Heart left ventricle (tissue), 16 donors: ENCODE data around the gene ARHGAP12. TPM values are rescaled to one million over a fixed set of nuclear protein-coding genes. Genes with fewer than 3 reads are reported as not detected.
A peak's percentile ranks its signal among the peaks of the same experiment; 100 is the strongest.

ENCODE experiments used
- ATAC-seq, 4 donors: fragments of 200-7000 bp; cut with Tn5 transposase; one replicate each; pipeline ENCODE4 v1.9.1; 2020 to 2022; ENCODE audit warnings: moderate library complexity in 4 of 4, mild to moderate bottlenecking in 3 of 4, moderate number of reproducible peaks in 1 of 4
- DNase-seq, 5 donors: peaks; one replicate each; pipeline ENCODE4 v3.0.0-alpha.2; 2020
- H3K27ac ChIP-seq, 12 donors: fragments of 200-600 bp; sonication (generic) in 4 of 12; one replicate each; pipeline versions ENCODE4 v1.5.0 to v1.8.0; 2016 to 2022; ENCODE audit warnings: mild to moderate bottlenecking in 2 of 12
- H3K27me3 ChIP-seq, 9 donors: fragments of 200-600 bp; sonication (generic) in 2 of 9; one replicate each; pipeline versions ENCODE4 v1.5.1 to v1.8.0; 2016 to 2022; ENCODE audit warnings: mild to moderate bottlenecking in 3 of 9
- H3K36me3 ChIP-seq, 9 donors: fragments of 200-600 bp; sonication (generic) in 2 of 9; one replicate each; pipeline versions ENCODE4 v1.5.0 to v1.8.0; 2018 to 2022; ENCODE audit warnings: mild to moderate bottlenecking in 2 of 9
- H3K4me1 ChIP-seq, 12 donors: fragments of 200-600 bp; sonication (generic) in 4 of 12; one replicate each; pipeline versions ENCODE4 v1.5.0 to v1.8.0; 2016 to 2022; ENCODE audit warnings: mild to moderate bottlenecking in 3 of 12
- H3K4me3 ChIP-seq, 12 donors: fragments of 200-600 bp; sonication (generic) in 4 of 12; one replicate each; pipeline versions ENCODE4 v1.5.0 to v1.8.0; 2017 to 2022; ENCODE audit warnings: mild to moderate bottlenecking in 9 of 12, moderate library complexity in 4 of 12
- H3K9me3 ChIP-seq, 12 donors: fragments of 200-600 bp; sonication (generic) in 4 of 12; one replicate each; pipeline versions ENCODE4 v1.5.0 to v1.8.0; 2016 to 2022; ENCODE audit warnings: mild to moderate bottlenecking in 1 of 12
- CTCF ChIP-seq, 12 donors: fragments of 200-600 bp; sonication (generic) in 4 of 12; IDR thresholded peaks; one replicate each; pipeline versions ENCODE4 v1.5.0 to v1.8.0; 2018 to 2022; ENCODE audit warnings: antibody characterized with exemption in 12 of 12, mild to moderate bottlenecking in 5 of 12
- POLR2A ChIP-seq, 2 donors: fragments of 450-650 bp; IDR thresholded peaks; one replicate each; pipeline ENCODE4 v1.6.1; 2017; ENCODE audit warnings: antibody characterized with exemption in 2 of 2, mild to moderate bottlenecking in 2 of 2, moderate library complexity in 2 of 2
- WGBS, 4 donors: extraction: QIAGEN DNeasy Blood & Tissue Kit in 2 of 4; methylation state at CpG; one replicate each; pipeline versions ENCODE4 v1.1.5 to v1.1.7; 2013 to 2018; 5-methylcytosine and 5-hydroxymethylcytosine counted together
- intact Hi-C, 10 donors: fragments of 100-400 bp; cut with DNase I; formaldehyde crosslinking; loops; one replicate each; pipeline versions ENCODE4 v1.11.1 to v1.14.2; 2022
- polyA plus RNA-seq, 2 donors: library from polyadenylated mRNA; stranded (reverse); fragments of 200-250 nt; gene quantifications; one replicate each; pipeline ENCODE4 v1.2.3, GENCODE V29; 2013
- total RNA-seq, 9 donors: library from RNA; depleted of rRNA in 2 of 9; stranded (reverse); fragments of >200 nt in 2 of 9; fragmentation: NEBNext Ultra II Directional in 3 of 9; extraction: Animal tissue kit (Norgen Biotek cat#: 25700) in 3 of 9; gene quantifications; one replicate each; pipeline versions ENCODE4 v1.1.0 to v1.2.4, GENCODE V29; 2016 to 2023
- donor health status: ischemic (EF 13 %, LVEDD 7.1; RV severe dilation, severe dysfunction).
- donor health status: healthy with polysubstance abuse.
- donor health status: DM: no; HTN: yes; CAD: no.
- donor health status: DM: no; HTN: no; CAD: no.
- donor health status: ischemic (EF 25% LVEDD 6.9; RV normal size, moderate dysfunction).
- donor health status: ischemic (EF 25% LVEDD 5.7; RV mildly dilated, moderate dysfunction).
- donor health status: healthy.
- donor health status: DM: yes; HTN: yes; CAD: no.
- donor health status: ischemic (EF 35%, LVEDD 5.7; RV mildly dilated, moderate dysfunction).
- donor health status: nonischemic (EF 11% LVEDD 7.7; RV severe dilation, severe dysfunction).
- donor health status: DM: yes; HTN: yes; CAD: no.
- donor health status: PGD.
- donor health status: ischemic (EF 29% LVEDD 5.4; RV normal size, mild dysfunction).
- donor health status: nonischemic (EF 23%, LVEDD 6.1; RV moderate dilation, normal function).

ARHGAP12 gene
- total and polyA plus RNA-seq, 11 donors = 11.5 to 27.6 (median 20.1) TPM

- ATAC-seq (no peak), DNase-seq (no peak)
- Histone ChIP-seq H3K4me1 (peaks cover 0 to 60% (median 36%) of the 10 kb centered on the region in 12 donors), H3K36me3 (no peaks in the 10 kb centered on the region), H3K27me3 (no peaks in the 10 kb centered on the region), H3K4me3 (no peak overlapping the region), H3K9me3 (no peaks in the 10 kb centered on the region), H3K27ac (peak overlapping the region in 6 of 12 donors; percentile 64 to 100 (median 84))
- intact Hi-C loops = loop anchor here in 7 of 10 donors (5.0 to 10.0 kb wide), 4 partner anchors 49 to 151 kb away; no protein-coding TSS in a partner anchor
- TF ChIP-seq POLR2A (IDR thresholded peaks at IDR 0.05) = no peak
- no peak for TF ChIP-seq CTCF (IDR thresholded peaks at IDR 0.05)
- WGBS, 4 donors = 75 to 81% (median 78%) methylated on average over 10 of the region's 10 CpGs
These were observed 172.4 kb downstream of the ARHGAP12 start for GRCh38 chr10:31756101-31756728.

Other genes with a start within 250 kb of the ARHGAP12 start
- gene KIF5B, start 127.6 kb upstream of the ARHGAP12 start, total RNA-seq = 100 to 1,000 TPM; 108 to 178 (median 150) TPM
- 10 to 100 TPM; 65.6 to 82.6 TPM for gene KIF5B, start 127.6 kb upstream of the ARHGAP12 start, polyA plus RNA-seq